ENCODE data around the gene RMND1. TPM values are rescaled to one million over a fixed set of nuclear protein-coding genes. Genes with fewer than 3 reads are reported as not detected.

RMND1 gene
- total and polyA plus RNA-seq, 2 of the 13 experiments (the other 11 are each of a cell fraction or from before 2014, with no cell fraction given), result 34.0 to 72.5 TPM

- TF ChIP-seq, protein P1, sequence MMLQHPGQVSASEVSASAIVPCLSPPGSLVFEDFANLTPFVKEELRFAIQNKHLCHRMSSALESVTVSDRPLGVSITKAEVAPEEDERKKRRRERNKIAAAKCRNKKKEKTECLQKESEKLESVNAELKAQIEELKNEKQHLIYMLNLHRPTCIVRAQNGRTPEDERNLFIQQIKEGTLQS (CRISPR knock-in tag; IDR thresholded peaks at IDR 0.05), result peak; percentile 4; the same call in 1 of the 2 replicates
- TF ChIP-seq ZNF678 (CRISPR knock-in tag; IDR thresholded peaks at IDR 0.05) (peak; percentile 65), SRSF1 (optimal IDR thresholded peaks at IDR 0.05; ENCODE audit: low read depth, low read length) (peak; percentile 40), ZNF614 (CRISPR knock-in tag; IDR thresholded peaks at IDR 0.05; ENCODE audit: borderline replicate concordance) (0 out of 2 replicates have a peak, but pooled peaks have one; percentile 17), RBM39 (IDR thresholded peaks at IDR 0.05; ENCODE audit: low read depth, low read length, poor library complexity, severe bottlenecking) (no peak), ASH2L (IDR thresholded peaks at IDR 0.05; ENCODE audit: insufficient read length, low read depth, low read length) (peak; percentile 73), YY1 (IDR thresholded peaks at IDR 0.05; ENCODE audit: insufficient read depth, insufficient replicate concordance, low read depth, low read length) (peak; percentile 50), MIXL1 (CRISPR knock-in tag; IDR thresholded peaks at IDR 0.05) (0 out of 2 replicates have a peak, but pooled peaks have one; percentile 10), NONO (IDR thresholded peaks at IDR 0.05) (no peak), NONO (CRISPR knock-in tag; conservative IDR thresholded peaks at IDR 0.05) (peak; percentile 87), SALL1 (CRISPR knock-in tag; IDR thresholded peaks at IDR 0.05) (peak; percentile 58), CREBL2 (CRISPR knock-in tag; IDR thresholded peaks at IDR 0.05; ENCODE audit: borderline replicate concordance) (no peak), TFDP1 (CRISPR knock-in tag; IDR thresholded peaks at IDR 0.05; ENCODE audit: borderline replicate concordance) (peak; percentile 32; the same call in 1 of the 2 replicates), ZNF510 (CRISPR knock-in tag; IDR thresholded peaks at IDR 0.05; ENCODE audit: low read depth) (0 out of 2 replicates have a peak, but pooled peaks have one; percentile 14), ZNF280B (CRISPR knock-in tag; IDR thresholded peaks at IDR 0.05; ENCODE audit: borderline replicate concordance) (peak; percentile 33; the same call in 1 of the 2 replicates), NFYC (CRISPR knock-in tag; IDR thresholded peaks at IDR 0.05) (no peak), EP300 (IDR thresholded peaks at IDR 0.05; ENCODE audit: low read depth in 2 of 2, low read length in 2 of 2) (peak; percentile 8 to 12; a peak in 2 of 4 replicates), EP300 (CRISPR knock-in tag; IDR thresholded peaks at IDR 0.05; ENCODE audit: borderline replicate concordance) (no peak; the same call in 1 of the 2 replicates), EED (CRISPR knock-in tag; IDR thresholded peaks at IDR 0.05) (peak; percentile 87), ZNF547 (CRISPR knock-in tag; IDR thresholded peaks at IDR 0.05) (0 out of 2 replicates have a peak, but pooled peaks have one; percentile 35)
- TF ChIP-seq, protein P2, sequence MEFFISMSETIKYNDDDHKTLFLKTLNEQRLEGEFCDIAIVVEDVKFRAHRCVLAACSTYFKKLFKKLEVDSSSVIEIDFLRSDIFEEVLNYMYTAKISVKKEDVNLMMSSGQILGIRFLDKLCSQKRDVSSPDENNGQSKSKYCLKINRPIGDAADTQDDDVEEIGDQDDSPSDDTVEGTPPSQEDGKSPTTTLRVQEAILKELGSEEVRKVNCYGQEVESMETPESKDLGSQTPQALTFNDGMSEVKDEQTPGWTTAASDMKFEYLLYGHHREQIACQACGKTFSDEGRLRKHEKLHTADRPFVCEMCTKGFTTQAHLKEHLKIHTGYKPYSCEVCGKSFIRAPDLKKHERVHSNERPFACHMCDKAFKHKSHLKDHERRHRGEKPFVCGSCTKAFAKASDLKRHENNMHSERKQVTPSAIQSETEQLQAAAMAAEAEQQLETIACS (CRISPR knock-in tag; IDR thresholded peaks at IDR 0.05), result peak; percentile 96
- TF ChIP-seq, protein P3, sequence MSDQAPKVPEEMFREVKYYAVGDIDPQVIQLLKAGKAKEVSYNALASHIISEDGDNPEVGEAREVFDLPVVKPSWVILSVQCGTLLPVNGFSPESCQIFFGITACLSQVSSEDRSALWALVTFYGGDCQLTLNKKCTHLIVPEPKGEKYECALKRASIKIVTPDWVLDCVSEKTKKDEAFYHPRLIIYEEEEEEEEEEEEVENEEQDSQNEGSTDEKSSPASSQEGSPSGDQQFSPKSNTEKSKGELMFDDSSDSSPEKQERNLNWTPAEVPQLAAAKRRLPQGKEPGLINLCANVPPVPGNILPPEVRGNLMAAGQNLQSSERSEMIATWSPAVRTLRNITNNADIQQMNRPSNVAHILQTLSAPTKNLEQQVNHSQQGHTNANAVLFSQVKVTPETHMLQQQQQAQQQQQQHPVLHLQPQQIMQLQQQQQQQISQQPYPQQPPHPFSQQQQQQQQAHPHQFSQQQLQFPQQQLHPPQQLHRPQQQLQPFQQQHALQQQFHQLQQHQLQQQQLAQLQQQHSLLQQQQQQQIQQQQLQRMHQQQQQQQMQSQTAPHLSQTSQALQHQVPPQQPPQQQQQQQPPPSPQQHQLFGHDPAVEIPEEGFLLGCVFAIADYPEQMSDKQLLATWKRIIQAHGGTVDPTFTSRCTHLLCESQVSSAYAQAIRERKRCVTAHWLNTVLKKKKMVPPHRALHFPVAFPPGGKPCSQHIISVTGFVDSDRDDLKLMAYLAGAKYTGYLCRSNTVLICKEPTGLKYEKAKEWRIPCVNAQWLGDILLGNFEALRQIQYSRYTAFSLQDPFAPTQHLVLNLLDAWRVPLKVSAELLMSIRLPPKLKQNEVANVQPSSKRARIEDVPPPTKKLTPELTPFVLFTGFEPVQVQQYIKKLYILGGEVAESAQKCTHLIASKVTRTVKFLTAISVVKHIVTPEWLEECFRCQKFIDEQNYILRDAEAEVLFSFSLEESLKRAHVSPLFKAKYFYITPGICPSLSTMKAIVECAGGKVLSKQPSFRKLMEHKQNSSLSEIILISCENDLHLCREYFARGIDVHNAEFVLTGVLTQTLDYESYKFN (CRISPR knock-in tag; conservative IDR thresholded peaks at IDR 0.05), result peak; percentile 34; the same call in 1 of the 2 replicates
Observed at GRCh38 chr6:151493804-151494234, 41.9 kb upstream of the RMND1 start, which contains the start of gene CCDC170 (continued).

Data from HepG2 (cell line).